Activated naive CD8-positive, alpha-beta T cell treated with anti-CD3 and anti-CD28 coated beads, Interleukin-2, amount 10 ng/mL, durations not matched to agents 7 days and 5 days (primary cell): ENCODE data around the gene RALGPS2. TPM values are rescaled to one million over a fixed set of nuclear protein-coding genes. Genes with fewer than 3 reads are reported as not detected.

ENCODE experiments used
- ATAC-seq: fragments of 150-1000 bp; cut with Tn5 transposase; one replicate; pipeline ENCODE4 v1.10.0; 2021; ENCODE audit warnings: low read depth, moderate library complexity
- POLR2A ChIA-PET: fragments of 350-600 bp; sonication (Branson Sonifier 250); formaldehyde crosslinking; loops from one replicate; lab custom pipeline; 2021; ENCODE audit warnings: antibody characterized with exemption; lab: Charles Lee
- DNase-seq: peaks from one replicate; pipeline ENCODE4 v3.0.0; 2021
- H3K27ac Mint-ChIP-seq: one replicate; pipeline ENCODE4 v1.8.0; 2022; ENCODE audit warnings: mild to moderate bottlenecking, mixed read lengths
- H3K27me3 Mint-ChIP-seq: one replicate; pipeline ENCODE4 v1.8.0; 2022; ENCODE audit warnings: mild to moderate bottlenecking, moderate library complexity, mixed read lengths
- H3K36me3 Mint-ChIP-seq: one replicate; pipeline ENCODE4 v1.8.0; 2021; ENCODE audit warnings: mild to moderate bottlenecking, mixed read lengths
- H3K4me1 Mint-ChIP-seq: one replicate; pipeline ENCODE4 v1.8.0; 2021; ENCODE audit warnings: mixed read lengths
- H3K4me3 Mint-ChIP-seq: one replicate; pipeline ENCODE4 v1.8.0; 2022; ENCODE audit warnings: mild to moderate bottlenecking, moderate library complexity, mixed read lengths
- H3K9me3 Mint-ChIP-seq: one replicate; pipeline ENCODE4 v1.8.0; 2021; ENCODE audit warnings: mixed read lengths
- total RNA-seq, 2 experiments: library from RNA; stranded (reverse); gene quantifications; one replicate each; pipeline ENCODE4 v1.2.3, GENCODE V29; 2021

The RALGPS2 gene
- total RNA-seq, 2 experiments from 2014 or later = 6.2 to 8.2 TPM

DNA sequence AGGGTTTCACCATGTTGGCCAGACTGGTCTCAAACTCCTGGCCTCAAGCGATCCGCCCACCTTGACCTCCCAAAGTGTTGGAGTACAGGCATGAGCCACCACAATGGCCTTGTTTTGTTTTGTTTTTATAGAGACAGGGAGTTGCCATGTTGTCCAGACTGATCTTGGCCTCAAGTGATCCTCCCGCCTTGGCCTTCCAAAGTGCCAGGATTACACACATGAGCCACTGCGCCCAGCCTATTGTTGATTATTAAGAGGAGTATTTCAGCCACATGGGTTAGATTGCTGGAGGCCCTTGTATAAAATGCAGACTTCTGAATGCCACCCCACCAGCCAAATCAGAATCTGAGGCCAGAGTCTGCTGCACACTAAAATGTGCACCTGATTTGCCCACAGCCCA is 203.0 kb downstream of the RALGPS2 start:
- POLR2A ChIA-PET = no interaction called here
- peaks cover 3% of the 10 kb centered on the region for H3K27me3 Mint-ChIP-seq
- H3K4me1 Mint-ChIP-seq = no peaks in the 10 kb centered on the region
- H3K9me3 Mint-ChIP-seq = peaks cover 7% of the 10 kb centered on the region
- ATAC-seq (no peak), DNase-seq (no peak)
- no peaks in the 10 kb centered on the region for H3K36me3 Mint-ChIP-seq
- H3K27ac Mint-ChIP-seq = no peak overlapping the region
- no peak overlapping the region for H3K4me3 Mint-ChIP-seq

DNA sequence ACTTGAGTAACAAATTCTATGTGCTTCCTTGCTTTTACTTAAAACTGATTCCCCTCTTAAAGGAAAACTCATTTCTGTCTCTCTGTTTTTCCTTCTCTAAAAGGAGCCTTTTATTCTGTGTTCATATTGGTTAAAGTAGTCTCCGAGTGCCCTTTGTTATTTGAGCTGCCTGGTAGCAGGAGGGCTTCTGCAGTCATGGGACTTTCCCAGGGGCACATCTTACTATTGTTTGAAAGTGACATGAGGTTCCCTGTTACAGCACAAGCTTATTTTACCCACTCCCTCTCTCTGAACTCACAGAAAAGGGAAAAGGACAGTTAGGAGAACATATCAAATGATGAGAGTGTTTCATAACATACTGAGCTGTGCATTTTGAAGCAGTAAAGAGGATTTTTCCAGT is 203.9 kb downstream of the RALGPS2 start:
- no peak overlapping the region for H3K27ac Mint-ChIP-seq
- no peaks in the 10 kb centered on the region for H3K4me1 Mint-ChIP-seq
- H3K36me3 Mint-ChIP-seq = no peaks in the 10 kb centered on the region
- H3K4me3 Mint-ChIP-seq = no peak overlapping the region
- H3K27me3 Mint-ChIP-seq = peaks cover 3% of the 10 kb centered on the region
- POLR2A ChIA-PET = no interaction called here
- ATAC-seq (no peak), DNase-seq (no peak)
- H3K9me3 Mint-ChIP-seq = peaks cover 7% of the 10 kb centered on the region

DNA sequence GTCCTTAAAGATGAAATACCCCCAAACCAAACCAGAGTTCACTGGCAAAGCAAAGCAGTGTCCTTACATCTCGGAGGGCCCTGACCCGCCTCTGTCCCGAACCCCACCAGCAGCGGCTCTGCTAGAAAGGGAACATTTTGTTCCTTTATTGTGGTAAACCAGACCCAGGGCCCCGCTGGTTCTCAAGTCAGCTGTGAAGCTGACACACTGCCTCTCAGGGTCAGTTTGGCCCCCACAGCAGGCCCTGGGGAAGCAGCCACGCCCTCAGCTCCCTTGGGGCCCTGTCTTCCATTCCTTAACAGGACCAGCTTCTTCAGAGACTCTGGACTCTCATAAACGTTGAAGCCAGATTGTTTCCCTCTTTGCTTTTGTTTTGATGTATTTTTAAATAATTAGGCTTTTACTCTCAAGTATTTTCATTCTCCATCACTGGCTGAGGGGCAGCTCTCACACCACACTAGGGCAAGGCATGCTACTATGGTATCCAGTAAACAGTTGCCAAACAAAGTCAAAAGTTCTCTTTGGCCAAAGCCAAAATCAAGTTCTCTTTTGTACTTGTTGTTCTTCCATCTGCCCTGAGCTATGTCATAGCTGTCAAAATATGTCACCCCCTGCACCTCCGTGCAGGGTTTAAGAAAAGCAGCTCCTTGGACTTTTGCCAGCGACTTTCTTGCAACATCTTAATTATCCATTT is 207.0 kb downstream of the RALGPS2 start:
- ATAC-seq = no peak
- H3K27me3 Mint-ChIP-seq = peaks cover 5% of the 10 kb centered on the region
- H3K9me3 Mint-ChIP-seq = no peaks in the 10 kb centered on the region
- no peak for DNase-seq
- no peak overlapping the region for H3K4me3 Mint-ChIP-seq
- no peaks in the 10 kb centered on the region for H3K36me3 Mint-ChIP-seq
- H3K27ac Mint-ChIP-seq = no peak overlapping the region
- H3K4me1 Mint-ChIP-seq = no peaks in the 10 kb centered on the region
- POLR2A ChIA-PET = no interaction called here

DNA sequence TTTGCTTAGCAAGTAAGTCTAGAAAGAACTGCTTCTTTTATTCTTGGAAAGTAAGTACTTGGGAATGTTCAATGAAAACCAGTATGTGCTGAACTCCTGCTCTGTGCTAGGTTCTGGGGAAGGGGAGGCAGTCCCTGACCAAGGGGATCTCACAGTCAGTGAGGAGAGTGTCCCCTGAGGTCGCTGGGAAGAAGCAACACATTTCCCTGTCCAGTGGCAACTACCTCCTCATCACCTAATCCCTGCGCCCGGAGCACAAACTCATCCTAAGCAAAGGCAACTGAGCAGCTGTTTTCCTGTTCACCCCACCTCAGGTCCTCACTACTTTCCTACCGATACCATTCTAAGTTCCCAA is 207.5 kb downstream of the RALGPS2 start:
- POLR2A ChIA-PET = no interaction called here
- Mint-ChIP-seq H3K27ac (no peak overlapping the region), H3K4me3 (no peak overlapping the region)

DNA sequence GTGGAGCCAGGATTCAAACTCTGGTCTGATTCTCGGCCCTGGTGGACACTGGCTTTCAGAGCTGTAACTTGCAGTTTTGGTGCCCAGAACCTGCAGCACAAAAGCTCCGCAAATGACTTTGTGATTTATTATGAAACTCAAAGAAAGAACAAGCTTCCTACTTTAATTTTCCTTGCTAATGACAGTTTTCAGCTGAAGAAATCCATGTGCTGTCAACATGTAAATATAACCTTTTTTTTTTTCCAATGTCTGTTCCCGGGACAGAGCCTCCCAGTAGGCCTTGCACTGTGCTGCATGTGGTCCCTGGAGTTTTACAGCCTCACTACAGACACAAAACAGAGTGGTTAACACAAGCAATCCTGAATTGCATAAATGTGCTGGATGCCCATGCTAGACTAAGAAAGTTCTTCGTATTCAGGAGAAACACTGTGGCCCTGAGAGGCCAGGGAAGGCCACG is 208.1 kb downstream of the RALGPS2 start:
- Mint-ChIP-seq H3K4me3 (no peak overlapping the region), H3K9me3 (no peaks in the 10 kb centered on the region), H3K27me3 (peaks cover 3% of the 10 kb centered on the region), H3K36me3 (no peaks in the 10 kb centered on the region), H3K27ac (no peak overlapping the region), H3K4me1 (no peaks in the 10 kb centered on the region)
- POLR2A ChIA-PET = no interaction called here
- ATAC-seq (no peak), DNase-seq (no peak)

More for the DNA sequence above, 207.5 kb downstream of the RALGPS2 start:
- Mint-ChIP-seq H3K36me3 (no peaks in the 10 kb centered on the region), H3K9me3 (no peaks in the 10 kb centered on the region), H3K27me3 (peaks cover 5% of the 10 kb centered on the region), H3K4me1 (no peaks in the 10 kb centered on the region)
- no peak for DNase-seq
- ATAC-seq = no peak

DNA sequence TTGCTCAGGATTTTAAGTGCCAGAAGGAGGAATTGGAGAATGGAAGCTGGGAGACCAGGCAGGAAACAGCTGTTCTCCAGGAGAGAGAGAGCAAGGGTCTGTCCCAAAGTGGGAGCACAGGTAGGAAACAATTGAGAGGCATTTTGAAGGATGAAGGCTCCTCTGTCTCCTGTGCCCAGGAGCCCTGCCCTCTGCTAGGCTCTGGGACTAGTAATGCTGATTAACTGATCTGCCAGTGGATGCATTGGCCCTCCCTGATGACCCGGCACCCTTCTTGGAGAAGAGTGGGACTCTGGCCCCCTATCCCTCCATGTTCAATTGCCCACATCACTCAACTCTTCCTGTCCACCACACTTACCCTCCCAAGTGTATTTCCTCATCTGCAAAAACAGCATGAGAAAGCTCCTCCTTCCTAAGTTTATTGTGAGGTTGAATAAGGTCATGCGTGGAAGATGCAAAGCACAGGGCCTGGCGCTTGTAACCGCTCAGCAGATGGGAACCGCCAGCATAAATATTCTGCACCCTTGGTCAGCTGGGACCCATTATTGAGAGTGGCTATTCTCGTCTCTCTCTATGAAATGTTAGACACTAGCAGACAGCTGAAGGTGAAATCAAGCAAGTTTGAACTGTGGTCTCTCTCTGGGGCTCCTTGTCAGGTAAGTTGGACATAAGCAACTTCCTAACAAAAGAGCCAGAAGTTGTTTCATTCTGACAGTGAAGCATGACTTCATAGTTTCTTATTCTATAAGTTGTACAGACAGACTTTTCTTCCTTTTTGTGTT is 208.9 kb downstream of the RALGPS2 start:
- Mint-ChIP-seq H3K36me3 (no peaks in the 10 kb centered on the region), H3K27me3 (peaks cover 6% of the 10 kb centered on the region), H3K9me3 (no peaks in the 10 kb centered on the region), H3K27ac (no peak overlapping the region), H3K4me1 (no peaks in the 10 kb centered on the region), H3K4me3 (no peak overlapping the region)
- no peak for ATAC-seq
- POLR2A ChIA-PET = no interaction called here
- no peak for DNase-seq

DNA sequence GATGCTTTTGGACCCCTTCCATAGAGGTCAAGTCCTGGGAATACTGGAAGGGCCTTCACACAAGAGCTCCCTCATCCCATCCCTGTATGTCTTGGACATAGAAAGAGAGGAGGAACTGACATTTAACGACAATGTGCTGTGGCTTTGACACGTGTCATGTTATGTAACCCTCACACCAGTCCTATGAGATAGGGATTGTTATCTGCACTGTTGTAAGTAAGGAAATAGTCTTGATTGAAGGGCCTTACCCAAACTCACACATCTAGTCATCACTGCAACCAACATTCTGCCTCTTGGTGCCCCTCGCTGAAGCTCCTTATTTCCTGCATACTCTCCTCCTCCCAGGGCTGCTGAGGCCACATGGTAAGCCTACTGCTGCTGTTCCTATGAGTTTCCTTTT is 209.5 kb downstream of the RALGPS2 start:
- no peaks in the 10 kb centered on the region for H3K9me3 Mint-ChIP-seq
- peaks cover 9% of the 10 kb centered on the region for H3K27me3 Mint-ChIP-seq
- no peak overlapping the region for H3K4me3 Mint-ChIP-seq
- no peaks in the 10 kb centered on the region for H3K4me1 Mint-ChIP-seq
- no peak overlapping the region for H3K27ac Mint-ChIP-seq
- ATAC-seq (no peak), DNase-seq (no peak)
- no peaks in the 10 kb centered on the region for H3K36me3 Mint-ChIP-seq
- POLR2A ChIA-PET = no interaction called here

DNA sequence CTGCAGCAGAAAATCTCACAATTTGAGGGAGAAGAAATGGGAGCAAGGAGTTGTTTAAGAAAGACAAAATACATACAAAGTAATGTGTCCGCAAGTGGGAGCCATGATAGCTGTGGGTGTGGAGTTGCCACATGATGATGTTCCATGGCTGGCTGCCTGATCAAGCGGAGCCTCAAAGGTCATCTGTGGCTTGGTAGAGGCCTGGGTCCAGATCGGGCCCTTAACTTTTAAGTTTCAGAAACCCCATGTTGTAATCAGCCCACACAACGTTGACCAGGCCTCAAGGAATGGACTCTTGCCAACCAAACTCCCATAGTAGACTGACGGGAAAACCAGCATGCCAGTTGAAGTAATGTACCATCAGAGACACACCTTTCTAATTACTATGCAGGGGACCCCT is 210.6 kb downstream of the RALGPS2 start:
- Mint-ChIP-seq H3K27me3 (peaks cover 14% of the 10 kb centered on the region), H3K9me3 (no peaks in the 10 kb centered on the region), H3K27ac (no peak overlapping the region), H3K36me3 (no peaks in the 10 kb centered on the region), H3K4me1 (no peaks in the 10 kb centered on the region), H3K4me3 (no peak overlapping the region)
- DNase-seq = no peak
- ATAC-seq = no peak
- POLR2A ChIA-PET = no interaction called here

DNA sequence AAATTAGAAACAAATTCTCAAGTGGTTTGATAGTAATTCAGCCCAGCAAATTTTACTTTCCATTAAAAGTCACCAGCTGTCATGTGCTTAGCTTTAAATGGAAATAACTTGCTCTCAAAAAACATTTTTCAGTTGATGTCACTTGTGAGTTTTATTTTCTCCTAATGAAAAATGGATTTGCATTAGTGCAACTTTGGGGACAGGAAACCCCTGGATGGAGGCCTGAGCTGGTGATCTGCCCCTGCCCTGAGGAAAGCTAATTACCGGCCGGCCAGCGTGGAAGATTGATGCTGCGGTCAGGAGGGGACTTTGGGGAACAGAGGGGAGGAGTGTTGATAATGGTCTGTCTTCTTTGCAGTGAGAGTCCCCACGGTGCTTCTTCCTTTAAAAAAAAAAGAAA is 212.7 kb downstream of the RALGPS2 start:
- H3K4me3 Mint-ChIP-seq = no peak overlapping the region
- POLR2A ChIA-PET = no interaction called here
- peaks cover 22% of the 10 kb centered on the region for H3K27me3 Mint-ChIP-seq
- no peak overlapping the region for H3K27ac Mint-ChIP-seq
- H3K9me3 Mint-ChIP-seq = no peaks in the 10 kb centered on the region
- ATAC-seq (no peak), DNase-seq (no peak)
- H3K4me1 Mint-ChIP-seq = peaks cover 4% of the 10 kb centered on the region
- H3K36me3 Mint-ChIP-seq = no peaks in the 10 kb centered on the region

DNA sequence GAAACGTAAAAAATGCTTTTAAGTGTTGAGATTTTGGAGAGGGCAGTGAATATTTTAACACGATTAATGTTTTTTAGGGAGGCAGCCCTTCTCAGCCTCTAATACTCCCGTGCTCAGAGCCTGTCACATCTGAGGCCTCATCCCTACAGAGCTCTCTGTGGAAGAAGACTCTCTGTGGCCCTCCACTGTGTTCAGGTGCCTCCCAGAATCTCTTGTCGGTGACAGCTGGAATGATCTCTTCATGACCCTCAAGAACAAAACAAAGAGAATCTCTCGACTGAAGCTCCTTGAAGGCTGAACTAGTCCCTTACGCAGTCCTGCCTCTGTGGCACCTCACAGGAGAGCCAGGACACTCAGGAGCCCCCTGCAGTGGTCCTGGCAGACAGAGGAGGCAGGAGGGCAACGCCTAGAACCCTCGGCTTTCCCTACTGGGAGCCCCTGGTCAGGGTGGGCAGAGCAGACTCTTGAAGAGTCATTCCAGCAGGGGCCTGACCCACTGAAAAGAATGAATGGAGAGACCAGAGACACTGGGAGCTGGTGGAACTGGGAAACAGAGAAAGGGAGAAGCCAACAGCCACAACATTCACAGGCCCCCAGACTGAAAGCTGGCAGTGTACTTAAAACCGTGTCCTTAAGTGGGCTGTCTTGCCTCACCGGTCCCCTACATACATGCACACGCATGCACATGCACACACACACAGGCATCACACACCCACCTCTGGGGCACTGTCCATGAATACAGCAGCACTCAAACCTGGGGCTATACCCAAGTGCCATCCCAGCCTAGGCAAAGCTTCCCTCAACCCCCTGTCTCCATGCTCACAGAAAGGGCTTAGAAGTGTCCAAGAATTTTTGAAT is 213.3 kb downstream of the RALGPS2 start:
- H3K27ac Mint-ChIP-seq = no peak overlapping the region
- no peak overlapping the region for H3K4me3 Mint-ChIP-seq
- no peaks in the 10 kb centered on the region for H3K36me3 Mint-ChIP-seq
- POLR2A ChIA-PET = no interaction called here
- no peaks in the 10 kb centered on the region for H3K9me3 Mint-ChIP-seq
- peaks cover 10% of the 10 kb centered on the region for H3K4me1 Mint-ChIP-seq
- peaks cover 22% of the 10 kb centered on the region for H3K27me3 Mint-ChIP-seq
- DNase-seq (no peak), ATAC-seq (no peak)

DNA sequence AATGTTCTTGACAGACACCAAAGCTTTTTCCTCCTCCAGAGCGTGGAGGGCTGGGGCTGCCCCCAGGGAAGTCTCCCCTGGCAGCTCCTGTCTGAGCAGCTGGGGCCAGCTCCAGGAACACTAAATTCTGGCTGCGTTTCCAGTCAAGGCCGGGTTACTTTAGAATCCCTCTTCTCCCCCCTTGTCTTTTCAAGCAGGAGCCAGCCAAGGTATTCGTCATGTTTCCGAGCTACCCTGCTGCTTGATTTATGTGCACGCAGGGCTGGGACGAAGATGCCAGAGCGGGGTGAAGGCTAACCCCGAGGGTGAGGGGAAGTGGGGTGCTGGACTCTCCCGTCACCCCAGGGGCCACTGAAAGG is 213.9 kb downstream of the RALGPS2 start:
- H3K27me3 Mint-ChIP-seq = peaks cover 22% of the 10 kb centered on the region
- POLR2A ChIA-PET = no interaction called here
- DNase-seq (no peak), ATAC-seq (no peak)
- H3K4me3 Mint-ChIP-seq = no peak overlapping the region
- no peak overlapping the region for H3K27ac Mint-ChIP-seq
- no peaks in the 10 kb centered on the region for H3K36me3 Mint-ChIP-seq
- H3K4me1 Mint-ChIP-seq = peaks cover 14% of the 10 kb centered on the region
- peaks cover 2% of the 10 kb centered on the region for H3K9me3 Mint-ChIP-seq

DNA sequence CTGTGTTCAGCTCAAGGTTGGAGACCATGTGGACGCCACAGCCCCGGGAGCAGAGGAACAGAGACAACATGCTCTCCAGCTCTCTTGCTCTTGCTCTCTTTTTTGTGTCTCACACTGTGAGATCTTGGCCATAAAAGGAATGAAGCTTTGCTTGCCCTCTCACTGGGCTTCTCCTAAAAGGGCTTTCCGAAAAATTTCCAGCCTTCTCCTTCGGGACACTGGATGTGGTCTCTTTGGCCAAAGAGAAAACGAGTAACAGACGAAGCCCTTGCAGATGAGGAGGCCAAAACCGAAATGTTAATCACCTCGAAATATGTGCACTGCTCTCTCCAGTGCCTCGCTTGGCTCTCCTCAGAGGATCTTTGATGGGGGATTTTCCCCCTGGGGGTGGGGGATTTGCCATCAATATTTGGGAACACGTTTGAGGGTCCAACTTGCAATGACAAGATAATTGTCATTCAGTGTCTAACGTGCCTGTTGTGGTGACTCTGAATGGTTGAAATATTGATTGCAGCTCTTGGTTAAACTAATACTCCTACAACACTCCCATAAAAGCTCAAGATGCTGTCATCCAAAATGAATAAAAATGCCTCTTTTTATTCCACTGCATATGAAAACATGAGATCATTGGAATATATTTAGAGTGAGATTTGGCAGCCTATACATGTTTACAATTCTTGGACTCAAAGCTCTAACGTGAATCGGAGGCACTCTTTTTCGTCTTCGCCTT is 214.5 kb downstream of the RALGPS2 start:
- H3K4me1 Mint-ChIP-seq = peaks cover 14% of the 10 kb centered on the region
- no peak overlapping the region for H3K4me3 Mint-ChIP-seq
- H3K36me3 Mint-ChIP-seq = no peaks in the 10 kb centered on the region
- no peak for ATAC-seq
- no peak for DNase-seq
- H3K27ac Mint-ChIP-seq = no peak overlapping the region
- peaks cover 3% of the 10 kb centered on the region for H3K9me3 Mint-ChIP-seq
- H3K27me3 Mint-ChIP-seq = peaks cover 22% of the 10 kb centered on the region
- POLR2A ChIA-PET = no interaction called here
